ENCODE data around the gene LTBP1.

GRCh38 chr2:33354981-33355380 lies 408.2 kb downstream of the LTBP1 start:
- no peak for TF ChIP-seq POLR2A (IDR thresholded peaks at IDR 0.05)
- TF ChIP-seq EP300 (IDR thresholded peaks at IDR 0.05; ENCODE audit: low read depth), result no peak
- TF ChIP-seq, protein P1, sequence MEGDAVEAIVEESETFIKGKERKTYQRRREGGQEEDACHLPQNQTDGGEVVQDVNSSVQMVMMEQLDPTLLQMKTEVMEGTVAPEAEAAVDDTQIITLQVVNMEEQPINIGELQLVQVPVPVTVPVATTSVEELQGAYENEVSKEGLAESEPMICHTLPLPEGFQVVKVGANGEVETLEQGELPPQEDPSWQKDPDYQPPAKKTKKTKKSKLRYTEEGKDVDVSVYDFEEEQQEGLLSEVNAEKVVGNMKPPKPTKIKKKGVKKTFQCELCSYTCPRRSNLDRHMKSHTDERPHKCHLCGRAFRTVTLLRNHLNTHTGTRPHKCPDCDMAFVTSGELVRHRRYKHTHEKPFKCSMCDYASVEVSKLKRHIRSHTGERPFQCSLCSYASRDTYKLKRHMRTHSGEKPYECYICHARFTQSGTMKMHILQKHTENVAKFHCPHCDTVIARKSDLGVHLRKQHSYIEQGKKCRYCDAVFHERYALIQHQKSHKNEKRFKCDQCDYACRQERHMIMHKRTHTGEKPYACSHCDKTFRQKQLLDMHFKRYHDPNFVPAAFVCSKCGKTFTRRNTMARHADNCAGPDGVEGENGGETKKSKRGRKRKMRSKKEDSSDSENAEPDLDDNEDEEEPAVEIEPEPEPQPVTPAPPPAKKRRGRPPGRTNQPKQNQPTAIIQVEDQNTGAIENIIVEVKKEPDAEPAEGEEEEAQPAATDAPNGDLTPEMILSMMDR (IDR thresholded peaks at IDR 0.05), result no peak

Data from transverse colon (tissue), 3 donors.